Fibroblast of lung (primary cell): ENCODE measurements around the gene ROR2.

Experiments used
- CTCF ChIP-seq, 2 donors: IDR thresholded peaks in 1 of 2; conservative IDR thresholded peaks in 1 of 2; 1 replicate in 1 of 2; 2 replicates in 1 of 2; pipeline ENCODE4 v1.5.1; 2011 to 2012; ENCODE audit warnings: low read length in 2 of 2, control low read depth in 1 of 2, inconsistent platforms in 1 of 2, low read depth in 1 of 2, mild to moderate bottlenecking in 1 of 2
- EZH2 ChIP-seq: IDR thresholded peaks from 2 replicates; pipeline ENCODE4 v1.5.1; 2012; ENCODE audit warnings: low read length, control low read depth, mild to moderate bottlenecking; ENCODE audit errors: missing control alignments

- TF ChIP-seq CTCF (conservative IDR thresholded peaks at IDR 0.05 in 1 of 2, IDR thresholded peaks at IDR 0.05 in 1 of 2; ENCODE audit: low read depth in 1 of 2, low read length in 2 of 2) (no peak), EZH2 (no peak)
Measured at GRCh38 chr9:91654527-91654926, 295.5 kb downstream of the ROR2 start.
